Uterus (tissue), 2 donors: ENCODE data around the gene DYRK4.

Source experiments
- CTCF ChIP-seq, 4 experiments: fragments of 200-600 bp in 2 of 4; fragments of 450-650 bp in 2 of 4; sonication (generic) in 2 of 4; IDR thresholded peaks; one replicate each; pipeline ENCODE4 v1.5.1; 2016 to 2019; ENCODE audit warnings: antibody characterized with exemption in 4 of 4, mild to moderate bottlenecking in 2 of 4, moderate library complexity in 1 of 4
- POLR2A ChIP-seq, 2 donors: fragments of 450-650 bp; IDR thresholded peaks; one replicate each; pipeline ENCODE4 v1.6.1; 2016; ENCODE audit warnings: antibody characterized with exemption in 2 of 2, mild to moderate bottlenecking in 1 of 2, moderate library complexity in 1 of 2

- TF ChIP-seq CTCF (IDR thresholded peaks at IDR 0.05) (no peak), POLR2A (IDR thresholded peaks at IDR 0.05) (no peak)
These were observed 3.8 kb upstream of the DYRK4 start for GRCh38 chr12:4558171-4558570.
